KOPT-K1 (cell line): ENCODE data around the gene MYCT1.

Source experiments
- H3K27ac ChIP-seq: fragments of 200-600 bp; sonication (generic); 2 replicates; pipeline ENCODE4 v1.5.1; 2016; ENCODE audit warnings: antibody characterized with exemption, mild to moderate bottlenecking, low read depth, low read length; ENCODE audit not compliant: poor library complexity, severe bottlenecking
- H3K36me3 ChIP-seq: fragments of 200-600 bp; sonication (generic); 2 replicates; pipeline ENCODE4 v1.5.1; 2017; ENCODE audit warnings: antibody characterized with exemption, mild to moderate bottlenecking, low read length, moderate library complexity; ENCODE audit not compliant: insufficient read depth
- H3K9me3 ChIP-seq: fragments of 200-600 bp; sonication (generic); 2 replicates; pipeline ENCODE4 v1.5.1; 2017; ENCODE audit warnings: antibody characterized with exemption, low read length, mild to moderate bottlenecking; ENCODE audit not compliant: insufficient read depth, poor library complexity, severe bottlenecking

The MYCT1 gene

DNA sequence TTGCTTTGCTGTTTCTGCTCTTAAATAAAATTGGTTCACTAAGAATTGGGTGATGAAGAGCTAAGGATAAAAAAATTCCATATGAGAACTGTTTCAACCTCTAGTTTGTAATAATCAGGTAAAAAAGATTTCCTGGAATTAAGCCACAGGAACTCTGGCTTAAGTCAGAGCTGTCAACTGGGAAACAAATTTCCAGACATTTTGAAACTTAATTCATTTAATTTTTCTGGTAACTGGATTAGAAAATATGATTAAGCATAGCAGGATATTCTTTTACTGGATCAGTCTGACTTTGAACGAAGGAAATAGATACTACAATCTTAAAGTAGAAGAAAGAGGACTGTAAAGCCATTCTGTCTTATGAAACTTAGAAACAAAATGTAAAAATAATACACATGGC lies 51.6 kb downstream of the MYCT1 start:
- H3K9me3 ChIP-seq, result no peaks in the 10 kb centered on the region
- no peak overlapping the region for H3K27ac ChIP-seq

DNA sequence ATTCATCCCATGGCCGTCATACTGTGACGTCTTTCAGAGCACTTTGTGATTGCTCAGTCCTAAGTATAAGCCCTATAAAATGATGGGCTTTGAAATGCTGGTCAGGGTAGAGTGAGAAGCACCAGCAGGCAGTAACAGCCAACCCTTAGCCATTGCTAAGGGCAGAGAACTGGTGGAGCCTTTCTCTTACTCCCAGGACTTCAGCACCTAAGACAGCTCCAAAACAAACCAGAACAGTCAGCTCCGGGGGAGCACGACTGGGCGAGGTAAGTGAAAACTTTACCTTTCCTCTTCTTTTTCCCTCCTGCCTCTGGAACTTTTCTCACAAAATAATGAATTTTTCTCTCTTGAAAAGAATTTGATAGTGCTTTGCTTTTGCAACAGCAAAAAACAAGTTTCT lies 53.0 kb downstream of the MYCT1 start, which contains the start of gene VIP:
VIP (plus strand) TSS at position 104 of the 400 bp plus-strand sequence. CDS start 1,381 bp downstream, outside the sequence.
- H3K9me3 ChIP-seq, result no peaks in the 10 kb centered on the region
- no peaks in the 10 kb centered on the region for H3K36me3 ChIP-seq
- H3K27ac ChIP-seq, result no peak within 1 kb of the TSS

More for the DNA sequence above, 51.6 kb downstream of the MYCT1 start:
- H3K36me3 ChIP-seq, result no peaks in the 10 kb centered on the region

- Histone ChIP-seq H3K36me3 (no peaks in the 10 kb centered on the region), H3K27ac (no peak overlapping the region), H3K9me3 (no peaks in the 10 kb centered on the region)
Measured at GRCh38 chr6:152765331-152765730, 67.6 kb downstream of the MYCT1 start.

GRCh38 chr6:152769159-152769558 lies 71.5 kb downstream of the MYCT1 start:
- H3K36me3 ChIP-seq, result no peaks in the 10 kb centered on the region
- no peaks in the 10 kb centered on the region for H3K9me3 ChIP-seq
- H3K27ac ChIP-seq, result no peak overlapping the region

- Histone ChIP-seq H3K36me3 (no peaks in the 10 kb centered on the region), H3K27ac (no peak overlapping the region), H3K9me3 (no peaks in the 10 kb centered on the region)
Measured at GRCh38 chr6:152769993-152770392, 72.3 kb downstream of the MYCT1 start.

- H3K27ac ChIP-seq, result no peak overlapping the region
- no peaks in the 10 kb centered on the region for H3K36me3 ChIP-seq
- no peaks in the 10 kb centered on the region for H3K9me3 ChIP-seq
Measured at GRCh38 chr6:152771061-152771687, 73.5 kb downstream of the MYCT1 start.
